Measurements from ENCODE around the gene DMRT2. TPM values are rescaled to one million over a fixed set of nuclear protein-coding genes. Genes with fewer than 3 reads are reported as not detected.

Gene DMRT2
- total RNA-seq, 1 experiment from 2014 or later: not detected

DNA sequence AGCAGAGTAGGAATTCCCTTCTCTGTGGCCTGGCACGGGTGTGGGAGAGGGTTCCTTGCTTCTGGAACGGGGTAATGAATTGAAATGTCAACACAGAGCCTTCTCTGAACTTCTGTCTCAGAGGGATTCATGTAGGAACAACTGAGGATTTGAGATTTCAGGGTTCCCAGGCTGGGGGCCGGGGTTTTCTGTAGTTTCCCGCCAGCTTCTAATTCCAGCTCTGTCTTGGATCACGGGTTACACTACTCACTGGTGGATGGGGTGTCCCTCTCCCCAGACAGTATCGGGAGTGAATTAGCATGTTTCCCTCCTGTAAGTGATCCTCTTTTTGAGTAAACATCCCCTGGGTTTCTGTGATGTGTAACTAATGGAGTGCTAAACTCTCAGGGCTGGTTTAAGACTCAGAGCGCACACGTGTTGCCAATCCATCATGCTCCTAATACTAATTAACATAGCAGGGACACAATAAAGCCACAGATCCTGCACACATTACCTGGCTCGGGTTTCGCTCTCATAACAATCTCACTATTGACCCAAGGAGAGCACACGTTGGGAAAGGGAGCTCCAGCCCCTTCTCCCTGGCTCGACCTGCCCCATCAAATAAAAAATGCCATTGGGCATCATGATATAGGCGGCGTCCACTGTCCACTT, 18.1 kb upstream of the DMRT2 start:
- Mint-ChIP-seq H3K4me3 (no peak overlapping the region), H3K27ac (no peak overlapping the region), H3K36me3 (ENCODE audit: insufficient read depth in 1 of 3, low read depth in 3 of 3) (no peaks in the 10 kb centered on the region), H3K27me3 (ENCODE audit: low read depth) (peaks cover 64% of the 10 kb centered on the region), H3K4me1 (peaks cover 2% of the 10 kb centered on the region in 2 experiments; a peak in 1 of 4 replicates), H3K9me3 (no peaks in the 10 kb centered on the region; a peak in 1 of 5 replicates)
- no peak overlapping the region for H2BK5ac ChIP-seq (ENCODE audit: insufficient read length, low read length)
- H3K27me3 ChIP-seq (ENCODE audit: insufficient read depth, low read length): no peaks in the 10 kb centered on the region
- no peak overlapping the region for H4K5ac ChIP-seq (ENCODE audit: insufficient read length, low read depth, low read length)
- no peak overlapping the region for H3K23ac ChIP-seq (ENCODE audit: insufficient read length, low read depth, low read length)
- no peak overlapping the region for H2BK12ac ChIP-seq (ENCODE audit: insufficient read length, low read depth, low read length)
- H3K4me2 ChIP-seq (ENCODE audit: insufficient read depth, insufficient read length, low read length): no peak overlapping the region
- no peaks in the 10 kb centered on the region for H3K9me3 ChIP-seq (ENCODE audit: control insufficient read depth, low read depth, low read length)
- no peak overlapping the region for H3K14ac ChIP-seq (ENCODE audit: insufficient read depth, low read length)
- H2BK20ac ChIP-seq (ENCODE audit: low read depth, low read length, poor library complexity, severe bottlenecking): no peak overlapping the region
- H4K20me1 ChIP-seq (ENCODE audit: control insufficient read depth, insufficient read depth, insufficient read length): no peaks in the 10 kb centered on the region
- H3K79me1 ChIP-seq (ENCODE audit: insufficient read depth, low read depth, low read length, poor library complexity, severe bottlenecking): no peaks in the 10 kb centered on the region
- no peak overlapping the region for H3K18ac ChIP-seq (ENCODE audit: insufficient read length, low read depth, low read length)
- H4K8ac ChIP-seq (replicated peaks; ENCODE audit: insufficient read length, low read depth, low read length): no peak overlapping the region
- no peak overlapping the region for H3T11ph ChIP-seq (ENCODE audit: low read length)
- no peak overlapping the region for H3K27ac ChIP-seq (ENCODE audit: insufficient read length, low read depth, low read length)
- H2AK5ac ChIP-seq (ENCODE audit: insufficient read length, low read length): no peak overlapping the region
- H2BK120ac ChIP-seq (ENCODE audit: low read depth, low read length, poor library complexity, severe bottlenecking): no peak overlapping the region
- H3K56ac ChIP-seq (ENCODE audit: insufficient read length, low read depth, low read length): no peak overlapping the region
- H4K91ac ChIP-seq (ENCODE audit: insufficient read length, low read depth, low read length): no peak overlapping the region
- no CpG with 5 or more reads among the region's 14 CpGs for WGBS (ENCODE audit: extremely low coverage, insufficient read length, low lambda C conversion rate)
- H3K9ac ChIP-seq (ENCODE audit: extremely low read depth, insufficient read length, low read length): no peak overlapping the region
- H3K4ac ChIP-seq (ENCODE audit: low read depth, low read length): no peak overlapping the region
- TF ChIP-seq, protein P1, sequence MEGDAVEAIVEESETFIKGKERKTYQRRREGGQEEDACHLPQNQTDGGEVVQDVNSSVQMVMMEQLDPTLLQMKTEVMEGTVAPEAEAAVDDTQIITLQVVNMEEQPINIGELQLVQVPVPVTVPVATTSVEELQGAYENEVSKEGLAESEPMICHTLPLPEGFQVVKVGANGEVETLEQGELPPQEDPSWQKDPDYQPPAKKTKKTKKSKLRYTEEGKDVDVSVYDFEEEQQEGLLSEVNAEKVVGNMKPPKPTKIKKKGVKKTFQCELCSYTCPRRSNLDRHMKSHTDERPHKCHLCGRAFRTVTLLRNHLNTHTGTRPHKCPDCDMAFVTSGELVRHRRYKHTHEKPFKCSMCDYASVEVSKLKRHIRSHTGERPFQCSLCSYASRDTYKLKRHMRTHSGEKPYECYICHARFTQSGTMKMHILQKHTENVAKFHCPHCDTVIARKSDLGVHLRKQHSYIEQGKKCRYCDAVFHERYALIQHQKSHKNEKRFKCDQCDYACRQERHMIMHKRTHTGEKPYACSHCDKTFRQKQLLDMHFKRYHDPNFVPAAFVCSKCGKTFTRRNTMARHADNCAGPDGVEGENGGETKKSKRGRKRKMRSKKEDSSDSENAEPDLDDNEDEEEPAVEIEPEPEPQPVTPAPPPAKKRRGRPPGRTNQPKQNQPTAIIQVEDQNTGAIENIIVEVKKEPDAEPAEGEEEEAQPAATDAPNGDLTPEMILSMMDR (conservative IDR thresholded peaks at IDR 0.05): no peak
- no peak overlapping the region for H2BK15ac ChIP-seq (ENCODE audit: low read depth, low read length)
- no peaks in the 10 kb centered on the region for H3K4me1 ChIP-seq (ENCODE audit: insufficient read depth, low read length)
- DNase-seq: no peak
- no peak overlapping the region for H2AFZ ChIP-seq (ENCODE audit: low read length)
- no peaks in the 10 kb centered on the region for H3K23me2 ChIP-seq (ENCODE audit: insufficient read length, low read depth, low read length, poor library complexity, severe bottlenecking)
- no peaks in the 10 kb centered on the region for H3K79me2 ChIP-seq (ENCODE audit: insufficient read depth, low read length)
